ENCODE results near the gene APEH.

DNA sequence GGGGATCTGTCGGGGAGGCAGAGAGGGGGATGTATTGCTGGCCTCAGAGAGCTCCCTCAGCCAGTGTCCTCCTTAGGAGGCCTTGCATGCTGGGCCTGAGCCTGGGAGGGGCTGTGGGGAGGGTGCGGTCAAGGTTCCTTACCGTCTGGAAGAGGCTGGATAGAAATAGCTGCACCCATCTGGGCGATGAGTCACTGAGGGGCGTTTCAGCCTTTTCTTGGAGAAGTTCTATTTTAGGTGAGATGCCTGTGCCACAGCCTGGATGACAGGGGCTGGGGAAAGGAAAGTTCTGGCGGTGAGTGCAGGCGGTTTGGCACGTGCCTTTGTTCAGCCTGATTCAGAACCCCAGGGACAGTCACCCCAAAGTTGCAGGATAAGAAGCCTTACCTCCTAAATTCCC is 35.7 kb upstream of the APEH start:
- TF ChIP-seq CTCF (IDR thresholded peaks at IDR 0.05; ENCODE audit: insufficient read depth, low read length, poor library complexity, severe bottlenecking): no peak
- TF ChIP-seq EZH2phosphoT487 (conservative IDR thresholded peaks at IDR 0.05; ENCODE audit: low read length): no peak
